Stimulated activated CD4-positive, alpha-beta T cell treated with anti-CD3 and anti-CD28 coated beads, Interleukin-4, amount 100 ng/mL, for 24 hours (primary cell): Measurements from ENCODE around the gene VENTX.

ENCODE experiments used
- DNase-seq: peaks from one replicate; pipeline ENCODE4 v3.0.0-alpha.2; 2020

Gene VENTX

DNA sequence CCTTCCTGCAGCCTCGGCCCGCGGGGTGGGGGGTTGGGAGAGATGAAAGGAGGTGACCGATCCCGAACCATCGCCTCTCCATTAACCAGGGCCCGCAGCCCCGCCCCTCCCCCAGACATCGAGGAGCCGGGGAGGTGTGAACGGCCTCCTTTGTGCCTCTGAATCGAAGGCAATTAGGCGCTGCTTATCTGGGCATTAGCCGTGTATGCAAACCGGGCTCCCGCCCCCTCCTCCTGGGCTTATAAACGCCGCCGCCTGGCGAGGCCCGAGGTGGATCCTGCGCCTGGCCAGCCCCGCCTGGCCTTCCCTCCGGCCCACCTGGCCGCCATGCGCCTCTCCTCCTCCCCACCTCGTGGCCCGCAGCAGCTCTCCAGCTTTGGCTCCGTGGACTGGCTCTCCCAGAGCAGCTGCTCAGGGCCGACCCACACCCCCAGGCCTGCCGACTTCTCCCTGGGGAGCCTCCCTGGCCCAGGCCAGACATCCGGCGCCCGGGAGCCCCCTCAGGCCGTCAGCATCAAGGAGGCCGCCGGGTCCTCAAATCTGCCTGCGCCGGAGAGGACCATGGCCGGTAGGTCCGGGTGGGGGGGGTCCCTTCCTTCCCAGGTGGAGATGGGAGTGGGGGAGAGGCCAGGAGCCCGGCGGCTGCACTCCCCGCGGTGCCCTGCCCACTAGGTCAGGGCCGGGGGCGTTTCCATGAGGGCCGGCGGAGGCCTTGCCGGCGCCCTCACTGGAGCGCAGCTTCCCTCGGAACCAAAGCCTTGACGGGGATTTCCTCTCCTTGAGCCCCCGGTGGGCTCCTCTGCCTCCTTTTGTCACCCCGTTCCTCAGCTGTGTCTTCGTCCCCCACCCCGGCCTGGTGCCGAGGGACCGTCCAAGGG is at the start of gene VENTX:
Gene VENTX, plus strand, starts transcription at position 268 of the 878 bp plus-strand sequence. Its CDS starts 60 bp downstream, at position 328.
- DNase-seq: no peak

DNA sequence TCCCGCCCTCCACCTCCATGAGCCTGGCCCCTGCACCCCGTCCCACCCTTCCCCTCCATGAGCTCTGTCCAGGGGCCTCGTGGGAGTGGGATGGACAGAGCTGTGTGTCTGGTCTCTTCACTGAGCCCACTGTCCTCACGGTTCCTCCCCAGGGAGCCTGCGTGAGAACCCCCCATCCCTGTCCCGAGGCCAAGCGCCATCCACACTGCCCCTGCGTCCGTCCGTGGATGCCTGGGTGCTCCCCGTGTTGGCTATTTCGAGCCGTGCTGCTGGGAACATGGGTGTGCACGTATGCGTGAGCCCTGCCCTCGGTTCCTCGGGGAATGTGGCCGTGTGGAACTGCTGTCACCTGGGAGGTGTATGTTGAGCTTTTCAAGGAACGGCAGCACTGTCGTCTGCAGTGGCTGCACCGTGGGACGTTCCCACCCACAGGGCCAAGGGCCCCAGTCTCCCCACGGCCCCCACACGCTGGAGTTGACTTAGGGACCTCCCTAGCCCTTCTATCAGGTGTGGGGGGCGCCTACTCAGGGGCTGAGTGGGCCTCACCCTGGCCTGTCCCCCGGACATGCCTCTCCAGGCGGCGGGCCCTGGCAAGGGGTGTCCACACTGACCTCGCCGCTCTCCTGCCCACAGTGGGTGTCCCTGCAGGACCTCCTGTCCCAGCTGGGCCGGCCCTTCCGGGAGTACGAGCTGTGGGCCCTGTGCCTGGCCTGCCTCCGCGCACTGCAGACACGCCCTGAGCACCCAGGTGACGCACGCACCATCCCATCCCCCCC is 49.6 kb upstream of the VENTX start:
- no peak for DNase-seq

- DNase-seq: no peak
Measured at GRCh38 chr10:133189256-133189655, 48.4 kb upstream of the VENTX start.

DNA sequence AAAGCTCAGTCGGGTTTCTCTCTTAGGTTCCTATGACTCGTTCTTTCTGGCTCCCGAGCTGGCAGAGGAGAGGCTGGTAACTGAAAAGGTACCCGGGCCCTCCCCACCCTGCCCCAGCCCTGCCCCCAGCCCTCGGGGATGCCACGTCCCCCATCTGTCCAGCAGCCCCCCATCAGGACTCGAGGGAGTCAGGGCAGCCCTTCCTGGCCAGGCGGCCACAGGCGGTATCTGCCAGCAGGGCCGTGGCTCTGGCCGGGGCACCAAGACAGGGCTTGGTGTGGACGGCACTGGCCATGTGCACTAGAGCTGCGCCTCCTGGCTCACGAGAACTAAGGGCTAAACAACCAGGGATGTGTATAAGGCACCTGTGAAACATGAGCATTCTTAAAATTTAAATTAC is 47.9 kb upstream of the VENTX start:
- no peak for DNase-seq

DNA sequence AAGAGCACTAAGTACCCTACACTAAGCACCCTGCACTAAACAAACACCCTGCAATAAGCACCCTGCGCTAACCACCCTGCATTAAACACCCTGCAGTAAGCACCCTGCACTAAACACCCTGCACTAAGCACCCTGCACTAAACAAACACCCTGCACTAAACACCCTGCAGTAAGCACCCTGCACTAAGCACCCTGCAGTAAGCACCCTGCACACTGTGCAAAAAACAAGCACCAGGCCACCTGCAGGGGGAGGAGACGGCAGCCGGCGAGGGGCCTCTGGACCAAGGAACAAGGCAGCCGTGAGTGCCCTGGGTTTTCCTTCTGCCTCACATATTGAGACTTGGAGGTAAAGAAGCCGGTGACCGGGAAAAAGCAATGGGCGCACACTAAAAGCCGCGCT is 47.4 kb upstream of the VENTX start:
- DNase-seq: no peak

DNA sequence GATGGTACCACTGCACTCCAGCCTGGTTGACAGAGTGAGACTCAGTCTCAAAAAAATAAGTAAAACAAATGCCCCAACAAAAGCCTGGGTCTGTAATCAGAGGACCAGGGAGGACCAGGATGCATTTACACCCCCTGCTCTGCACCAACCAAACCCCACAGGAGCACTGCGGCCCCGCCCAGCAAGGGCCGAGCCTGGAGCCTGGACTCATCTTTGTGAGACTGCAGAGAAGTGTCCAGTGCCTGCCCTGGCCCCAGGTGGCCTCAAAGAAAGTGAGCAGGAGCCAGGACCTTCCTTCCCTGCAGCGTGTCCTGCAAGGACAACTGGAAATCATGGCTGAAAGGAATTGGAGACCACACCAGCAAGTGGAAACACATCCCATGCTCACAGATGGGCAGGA is 46.0 kb upstream of the VENTX start:
- no peak for DNase-seq

DNA sequence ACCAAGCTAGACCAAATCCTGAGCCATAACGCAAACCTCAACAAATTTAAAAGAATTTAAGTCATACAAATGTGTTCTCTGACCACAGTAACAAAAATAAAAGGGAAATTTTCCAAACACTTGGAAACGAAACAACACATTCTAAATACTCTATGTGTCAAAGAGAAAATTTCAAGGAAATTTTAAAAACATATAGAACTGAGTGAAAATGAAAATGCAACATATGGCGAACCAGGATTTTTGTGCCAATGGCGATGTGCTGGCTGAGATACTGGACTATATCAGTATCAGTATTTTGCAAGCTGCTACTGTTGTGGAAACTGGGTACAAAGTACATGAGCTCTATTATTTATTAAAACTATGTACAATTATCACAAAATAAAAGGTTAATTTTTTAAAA is 43.5 kb upstream of the VENTX start:
- DNase-seq: no peak

GRCh38 chr10:133195096-133195495 is 42.6 kb upstream of the VENTX start:
- no peak for DNase-seq

GRCh38 chr10:133195611-133196010 is 42.0 kb upstream of the VENTX start:
- DNase-seq: no peak

DNA sequence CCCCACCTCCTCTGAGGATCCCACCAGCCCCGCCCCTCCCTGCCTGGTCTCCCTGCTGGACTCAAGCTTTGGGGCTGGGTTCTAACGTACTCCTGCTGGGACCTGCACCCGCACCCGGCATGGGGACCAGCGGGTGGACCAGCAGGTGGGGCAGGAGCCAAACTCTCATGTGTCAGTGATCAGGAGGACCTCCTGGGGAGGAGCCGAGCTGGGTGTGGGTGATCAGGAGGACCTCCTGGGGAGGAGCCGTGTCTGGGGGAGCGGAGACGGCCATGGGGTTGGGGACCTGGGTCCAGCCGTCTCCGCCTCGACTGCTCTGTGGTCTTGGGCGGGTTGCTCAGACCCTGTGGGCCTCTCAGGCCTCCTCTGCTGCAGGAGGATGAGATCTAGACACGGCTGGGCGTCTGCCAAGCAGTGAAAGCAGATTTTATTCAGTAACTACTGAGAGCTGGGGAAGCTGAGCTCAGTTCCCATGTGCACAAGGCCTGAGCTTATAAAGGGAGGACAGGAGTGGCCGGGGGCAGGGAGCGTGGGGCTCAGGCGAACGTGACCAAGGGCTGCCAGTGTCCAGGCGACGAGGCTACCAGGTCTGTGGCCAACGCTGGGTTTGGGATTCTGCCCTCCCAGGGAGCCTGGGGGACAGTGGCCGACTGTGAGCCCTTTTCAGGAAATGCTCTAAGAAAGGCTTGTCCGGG is 41.3 kb upstream of the VENTX start:
- DNase-seq: no peak

- no peak for DNase-seq
Measured at GRCh38 chr10:133196936-133197758, 40.5 kb upstream of the VENTX start.

DNA sequence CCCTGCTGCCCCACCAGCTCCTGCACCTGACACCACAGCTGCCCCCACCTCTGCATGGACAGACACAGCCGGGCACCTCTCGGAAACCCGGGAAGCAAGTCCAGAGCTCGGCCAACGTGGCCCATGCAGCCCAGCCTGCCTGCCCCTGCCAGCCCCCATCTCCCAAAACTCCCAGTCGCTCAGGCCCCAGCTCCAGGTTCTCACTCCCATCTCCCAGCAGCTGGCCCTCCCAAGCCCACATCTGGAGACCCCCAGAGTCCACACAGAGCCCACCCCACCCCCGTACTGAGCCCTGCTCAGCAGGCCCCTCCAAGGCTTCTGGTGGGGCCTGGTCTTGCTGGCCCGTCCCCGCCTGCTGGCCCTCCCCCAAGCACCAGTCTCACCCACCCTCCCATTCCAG is 39.9 kb upstream of the VENTX start:
- DNase-seq: no peak

- no peak for DNase-seq
Measured at GRCh38 chr10:133198206-133198605, 39.4 kb upstream of the VENTX start.

DNA sequence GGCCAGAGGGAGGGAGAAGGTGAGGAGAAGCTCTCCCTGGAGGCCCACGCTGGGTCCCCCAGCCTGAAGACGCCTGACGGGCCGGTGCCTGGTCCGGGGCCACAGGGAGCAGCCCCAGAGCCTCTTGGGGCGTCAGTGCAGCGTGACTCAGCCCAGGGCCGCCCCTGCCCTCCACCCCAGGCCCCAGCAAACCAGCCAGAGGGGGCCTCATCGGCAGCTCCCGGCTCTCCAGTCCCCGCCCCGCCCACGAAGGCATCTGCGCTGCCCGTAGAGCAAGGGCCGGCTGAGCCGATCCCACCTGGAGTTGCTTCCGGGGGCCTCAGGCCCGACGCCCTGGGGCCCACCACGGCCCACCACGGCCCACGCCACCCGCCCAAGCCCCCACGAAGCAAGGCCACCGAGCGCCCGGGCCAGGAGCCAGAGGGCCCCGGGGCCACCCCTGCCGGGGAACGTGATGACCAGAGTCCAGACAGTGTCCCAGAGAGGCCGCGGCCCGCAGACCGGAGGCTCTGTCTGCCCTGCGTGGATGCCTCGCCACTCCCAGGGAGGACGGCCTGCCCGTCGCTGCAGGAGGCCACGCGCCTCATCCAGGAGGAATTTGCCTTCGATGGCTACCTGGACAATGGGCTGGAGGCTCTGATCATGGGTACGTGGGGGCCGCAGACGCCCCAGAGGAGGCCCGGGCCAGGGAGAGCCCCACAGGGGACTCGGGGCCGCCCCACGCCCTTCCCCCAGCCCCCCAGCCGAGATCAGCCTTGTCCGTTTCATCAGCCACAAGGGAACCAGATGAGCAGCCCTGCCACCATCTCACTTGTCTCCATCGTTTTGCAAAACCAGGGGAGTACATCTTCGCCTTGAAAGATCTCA is 38.8 kb upstream of the VENTX start:
- no peak for DNase-seq

DNA sequence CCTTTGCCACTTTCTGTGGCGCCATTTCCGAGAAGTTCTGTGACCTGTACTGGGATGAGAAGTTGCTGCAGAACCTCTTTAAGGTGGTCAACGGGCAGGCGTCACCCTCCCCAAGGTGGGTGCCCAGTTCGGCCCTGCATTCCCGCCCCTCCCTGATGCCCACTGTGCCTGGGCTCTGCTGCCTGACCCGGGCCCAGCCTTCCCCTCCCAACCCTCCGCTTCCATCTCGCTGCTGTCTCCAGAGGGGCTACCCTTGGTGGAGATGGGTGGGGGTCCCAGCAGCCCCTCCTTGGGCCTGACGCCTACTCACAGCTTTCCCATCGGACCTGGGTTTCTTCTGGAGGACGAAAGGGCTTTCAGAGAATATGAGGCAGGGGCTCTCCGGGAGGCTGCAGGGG is 38.2 kb upstream of the VENTX start:
- no peak for DNase-seq

GRCh38 chr10:133199992-133200611 is 37.6 kb upstream of the VENTX start:
- DNase-seq: no peak

- DNase-seq: no peak
Measured at GRCh38 chr10:133200621-133201031, 37.0 kb upstream of the VENTX start.

DNA sequence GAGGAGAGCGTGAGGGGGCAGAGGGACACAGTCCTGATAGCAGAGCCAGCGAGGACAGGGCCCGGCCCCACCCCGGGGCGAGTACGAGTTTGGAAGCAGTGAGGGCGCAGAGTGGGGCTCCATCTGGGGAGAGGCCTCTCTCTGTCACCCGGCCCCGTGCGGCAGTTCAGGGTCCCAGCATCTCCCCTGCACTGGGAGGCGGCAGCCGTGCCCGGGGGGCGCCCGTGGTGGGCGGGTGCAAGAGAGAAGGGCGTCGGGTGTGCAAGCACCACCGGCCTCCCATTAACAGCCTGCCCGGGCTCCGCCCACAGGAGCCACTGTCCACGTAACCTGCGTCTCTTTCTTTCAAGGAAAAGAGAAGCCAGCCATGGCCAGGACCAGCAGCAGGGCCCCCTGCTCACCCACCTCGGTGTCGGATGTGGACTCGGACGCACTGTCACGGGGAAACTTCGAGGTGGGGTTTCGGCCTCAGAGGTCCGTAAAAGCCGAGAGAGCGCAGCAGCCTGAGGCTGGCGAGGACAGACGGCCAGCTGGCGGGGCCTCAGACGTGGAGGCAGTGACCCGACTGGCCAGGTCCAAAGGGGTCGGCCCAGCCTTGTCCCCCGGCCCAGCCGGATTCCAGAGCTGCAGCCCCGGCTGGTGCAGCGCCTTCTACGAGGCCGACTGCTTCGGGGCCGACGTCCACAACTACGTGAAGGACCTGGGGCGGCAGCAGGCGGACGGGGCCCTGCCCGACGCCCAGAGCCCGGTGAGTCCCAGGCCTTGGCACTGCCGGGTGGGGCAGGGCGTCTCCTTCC is 36.3 kb upstream of the VENTX start:
- DNase-seq: no peak

GRCh38 chr10:133201948-133202725 is 35.5 kb upstream of the VENTX start:
- no peak for DNase-seq
